H1 (cell line): ENCODE measurements around the gene HOXB3. TPM values are rescaled to one million over a fixed set of nuclear protein-coding genes. Genes with fewer than 3 reads are reported as not detected.

Experiments used
- RNF2 ChIP-seq: fragments of 200-900, 300-1000 bp; sonication (generic); IDR thresholded peaks from 2 replicates; pipeline ENCODE4 v1.7.1; 2016; ENCODE audit warnings: borderline replicate concordance, low read depth, mild to moderate bottlenecking, antibody characterized with exemption, low read length; ENCODE audit not compliant: poor library complexity, severe bottlenecking; ENCODE audit errors: missing control alignments
- SUZ12 ChIP-seq: fragments of 200-600 bp; sonication (generic); IDR thresholded peaks from 2 replicates; pipeline ENCODE4 v1.6.1; 2012; ENCODE audit warnings: mild to moderate bottlenecking, inconsistent platforms, low read length, moderate library complexity, mixed read lengths
- polyA plus RNA-seq, 7 experiments: library from polyadenylated mRNA; depleted of rRNA in 3 of 7; stranded (reverse) in 5 of 7; unstranded in 2 of 7; fragments of >200 nt in 5 of 7; fragments of 200-250 nt in 2 of 7; gene quantifications; 1 replicate in 5 of 7; 2 replicates in 1 of 7; 4 replicates in 1 of 7; pipeline versions ENCODE4 v1.2.1 to v1.2.3, GENCODE V29; 2011 to 2013; ENCODE audit warnings: missing spikeins in 2 of 7, mixed read lengths in 2 of 7
- total RNA-seq: library from RNA; stranded (reverse); fragmentation: NEBNext Ultra II Directional; extraction: Animal tissue kit (Norgen Biotek cat#: 25700); gene quantifications from 2 replicates; pipeline ENCODE4 v1.2.1, GENCODE V29; 2021

The HOXB3 gene
- total and polyA plus RNA-seq, 2 of the 8 experiments (the other 6 are each of a cell fraction or from before 2014, with no cell fraction given) = not detected

DNA sequence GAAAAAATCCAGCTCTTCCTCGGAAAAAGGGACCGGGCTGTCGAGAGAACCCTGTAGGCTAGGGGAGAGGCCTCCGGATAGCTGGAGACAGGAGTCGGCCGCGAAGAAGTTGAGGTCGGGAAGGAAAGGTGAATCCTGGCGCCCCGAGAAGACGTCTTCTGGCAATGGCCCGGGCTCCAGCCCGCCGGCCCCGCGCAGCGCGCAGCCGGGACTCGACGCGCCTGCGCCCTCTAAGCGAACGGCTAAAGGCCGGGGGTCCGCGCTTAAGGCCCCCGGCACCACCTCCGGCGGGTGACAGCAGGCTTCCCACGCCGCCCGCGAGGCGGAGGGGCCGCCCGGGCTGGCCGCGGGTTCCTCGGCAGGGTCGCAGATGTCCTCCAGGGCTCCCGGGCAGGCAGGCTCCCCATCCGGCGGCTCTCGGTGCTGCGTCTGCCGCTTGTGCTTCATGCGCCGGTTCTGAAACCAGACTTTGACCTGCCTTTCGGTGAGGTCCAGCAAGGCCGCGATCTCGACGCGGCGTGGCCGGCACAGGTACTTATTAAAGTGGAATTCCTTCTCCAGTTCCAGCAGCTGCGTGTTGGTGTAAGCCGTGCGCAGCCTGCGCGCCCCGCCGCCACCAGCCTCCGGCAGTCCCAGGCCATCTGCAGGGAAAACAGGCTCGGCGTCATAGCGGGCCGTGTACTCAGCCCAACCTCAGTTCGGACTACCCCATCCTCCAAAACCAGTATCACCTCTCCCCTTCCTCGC, 46.8 kb downstream of the HOXB3 start (continued):
- peak; percentile 98 for TF ChIP-seq SUZ12
- TF ChIP-seq RNF2 = peak; percentile 96
